H9 (cell line): ENCODE measurements around the gene OR51E1. TPM values are rescaled to one million over a fixed set of nuclear protein-coding genes. Genes with fewer than 3 reads are reported as not detected.

Experiments used
- DNase-seq: peaks from one replicate; pipeline ENCODE4 v3.0.0-alpha.2; 2017
- H2AFZ ChIP-seq: one replicate; pipeline ENCODE4 v1.6.1; 2013; ENCODE audit warnings: mild to moderate bottlenecking, low read length, control low read depth, moderate library complexity
- H2AK5ac ChIP-seq: 2 replicates; pipeline ENCODE4 v1.6.1; 2013; ENCODE audit warnings: low read length, control low read depth, mixed read lengths; ENCODE audit not compliant: insufficient read length
- H2BK120ac ChIP-seq: one replicate; pipeline ENCODE4 v1.6.1; 2013; ENCODE audit warnings: low read depth, mild to moderate bottlenecking, low read length, control low read depth, inconsistent platforms; ENCODE audit not compliant: poor library complexity, severe bottlenecking
- H2BK12ac ChIP-seq: 2 replicates; pipeline ENCODE4 v1.6.1; 2013; ENCODE audit warnings: low read length, control low read depth, mixed read lengths, low read depth; ENCODE audit not compliant: insufficient read length
- H2BK15ac ChIP-seq: 2 replicates; pipeline ENCODE4 v1.6.1; 2013; ENCODE audit warnings: low read depth, low read length, control low read depth
- H2BK20ac ChIP-seq: one replicate; pipeline ENCODE4 v1.6.1; 2013; ENCODE audit warnings: low read depth, mild to moderate bottlenecking, low read length, control low read depth, inconsistent platforms; ENCODE audit not compliant: poor library complexity, severe bottlenecking
- H2BK5ac ChIP-seq: 2 replicates; pipeline ENCODE4 v1.6.1; 2013; ENCODE audit warnings: low read length, control low read depth, mixed read lengths; ENCODE audit not compliant: insufficient read length
- H3K14ac ChIP-seq: 2 replicates; pipeline ENCODE4 v1.6.1; 2013; ENCODE audit warnings: low read length, control low read depth; ENCODE audit not compliant: insufficient read depth
- H3K18ac ChIP-seq: 2 replicates; pipeline ENCODE4 v1.6.1; 2013; ENCODE audit warnings: low read depth, mild to moderate bottlenecking, mixed read lengths, low read length, control low read depth; ENCODE audit not compliant: insufficient read length
- H3K23ac ChIP-seq: 2 replicates; pipeline ENCODE4 v1.6.1; 2013; ENCODE audit warnings: low read length, control low read depth, mixed read lengths, low read depth; ENCODE audit not compliant: insufficient read length
- H3K23me2 ChIP-seq: 2 replicates; pipeline ENCODE4 v1.6.1; 2013; ENCODE audit warnings: low read depth, mild to moderate bottlenecking, mixed read lengths, low read length, control low read depth; ENCODE audit not compliant: insufficient read length, poor library complexity, severe bottlenecking
- H3K27ac ChIP-seq: 2 replicates; pipeline ENCODE4 v1.5.1; 2013; ENCODE audit warnings: low read length, control low read depth, mixed read lengths, low read depth; ENCODE audit not compliant: insufficient read length
- H3K27me3 ChIP-seq: 2 replicates; pipeline ENCODE4 v1.6.1; 2013; ENCODE audit warnings: low read length, control low read depth, inconsistent platforms; ENCODE audit not compliant: insufficient read depth
- H3K4ac ChIP-seq: 2 replicates; pipeline ENCODE4 v1.6.1; 2013; ENCODE audit warnings: low read depth, mild to moderate bottlenecking, control low read depth, inconsistent platforms, low read length, moderate library complexity
- H3K4me1 ChIP-seq: 2 replicates; pipeline ENCODE4 v1.6.1; 2013; ENCODE audit warnings: low read length, control low read depth, inconsistent platforms; ENCODE audit not compliant: insufficient read depth
- H3K4me2 ChIP-seq: 2 replicates; pipeline ENCODE4 v1.6.1; 2013; ENCODE audit warnings: low read length, control low read depth, mixed read lengths; ENCODE audit not compliant: insufficient read length, insufficient read depth
- H3K56ac ChIP-seq: 2 replicates; pipeline ENCODE4 v1.6.1; 2013; ENCODE audit warnings: low read depth, mild to moderate bottlenecking, mixed read lengths, low read length, control low read depth; ENCODE audit not compliant: insufficient read length
- H3K79me1 ChIP-seq: 2 replicates; pipeline ENCODE4 v1.6.1; 2013; ENCODE audit warnings: low read depth, mild to moderate bottlenecking, moderate library complexity, low read length, control low read depth, inconsistent platforms; ENCODE audit not compliant: insufficient read depth, poor library complexity, severe bottlenecking
- H3K79me2 ChIP-seq: 2 replicates; pipeline ENCODE4 v1.6.1; 2013; ENCODE audit warnings: low read length, control low read depth, inconsistent platforms; ENCODE audit not compliant: insufficient read depth
- H3K9ac ChIP-seq: 2 replicates; pipeline ENCODE4 v1.6.1; 2013; ENCODE audit warnings: low read length, control low read depth, mixed read lengths; ENCODE audit not compliant: insufficient read length; ENCODE audit errors: extremely low read depth
- H3K9me3 ChIP-seq: one replicate; pipeline ENCODE4 v1.6.1; 2013; ENCODE audit warnings: low read depth, low read length, inconsistent platforms; ENCODE audit not compliant: control insufficient read depth
- H3T11ph ChIP-seq: one replicate; pipeline ENCODE4 v1.6.1; 2013; ENCODE audit warnings: mild to moderate bottlenecking, low read length, control low read depth, inconsistent platforms
- H4K20me1 ChIP-seq: one replicate; pipeline ENCODE4 v1.6.1; 2013; ENCODE audit not compliant: control insufficient read depth, insufficient read length, insufficient read depth
- H4K5ac ChIP-seq: 2 replicates; pipeline ENCODE4 v1.6.1; 2013; ENCODE audit warnings: low read depth, mild to moderate bottlenecking, mixed read lengths, low read length, control low read depth; ENCODE audit not compliant: insufficient read length
- H4K8ac ChIP-seq: replicated peaks from 2 replicates; pipeline ENCODE4 v1.6.1; 2013; ENCODE audit warnings: low read length, control low read depth, mixed read lengths, low read depth; ENCODE audit not compliant: insufficient read length
- H4K91ac ChIP-seq: 2 replicates; pipeline ENCODE4 v1.6.1; 2013; ENCODE audit warnings: low read depth, mild to moderate bottlenecking, moderate library complexity, mixed read lengths, low read length, control low read depth; ENCODE audit not compliant: insufficient read length
- H3K27ac Mint-ChIP-seq, 3 experiments: 2 replicates in 2 of 3; 3 replicates in 1 of 3; pipeline ENCODE4 v1.8.0; 2020 to 2021; ENCODE audit warnings: mixed read lengths in 3 of 3, mild to moderate bottlenecking in 1 of 3, moderate library complexity in 1 of 3
- H3K27me3 Mint-ChIP-seq: 2 replicates; pipeline ENCODE4 v1.8.0; 2021; ENCODE audit warnings: low read depth, mild to moderate bottlenecking, moderate library complexity, mixed read lengths
- H3K36me3 Mint-ChIP-seq, 3 experiments: 2 replicates in 2 of 3; 3 replicates in 1 of 3; pipeline ENCODE4 v1.8.0; 2020 to 2021; ENCODE audit warnings: low read depth in 3 of 3, mixed read lengths in 3 of 3; ENCODE audit not compliant: insufficient read depth in 1 of 3
- H3K4me1 Mint-ChIP-seq, 2 experiments: 2 replicates each; pipeline ENCODE4 v1.8.0; 2020; ENCODE audit warnings: mixed read lengths in 2 of 2
- H3K4me3 Mint-ChIP-seq, 2 experiments: 2 replicates in 1 of 2; 3 replicates in 1 of 2; pipeline ENCODE4 v1.8.0; 2020 to 2021; ENCODE audit warnings: mild to moderate bottlenecking in 2 of 2, mixed read lengths in 2 of 2, moderate library complexity in 1 of 2
- H3K9me3 Mint-ChIP-seq, 2 experiments: 2 replicates in 1 of 2; 3 replicates in 1 of 2; pipeline ENCODE4 v1.8.0; 2020; ENCODE audit warnings: mild to moderate bottlenecking in 2 of 2, mixed read lengths in 2 of 2, moderate library complexity in 1 of 2
- CTCF ChIP-seq: fragments of 200-600 bp; sonication (generic); conservative IDR thresholded peaks from 3 replicates; pipeline ENCODE4 v1.8.0; 2021; ENCODE audit warnings: antibody characterized with exemption, mild to moderate bottlenecking
- total RNA-seq: library from RNA; stranded (reverse); gene quantifications from 2 replicates; pipeline ENCODE4 v1.2.1, GENCODE V29; 2021

OR51E1 gene
- total RNA-seq, 1 experiment from 2014 or later, result not detected

DNA sequence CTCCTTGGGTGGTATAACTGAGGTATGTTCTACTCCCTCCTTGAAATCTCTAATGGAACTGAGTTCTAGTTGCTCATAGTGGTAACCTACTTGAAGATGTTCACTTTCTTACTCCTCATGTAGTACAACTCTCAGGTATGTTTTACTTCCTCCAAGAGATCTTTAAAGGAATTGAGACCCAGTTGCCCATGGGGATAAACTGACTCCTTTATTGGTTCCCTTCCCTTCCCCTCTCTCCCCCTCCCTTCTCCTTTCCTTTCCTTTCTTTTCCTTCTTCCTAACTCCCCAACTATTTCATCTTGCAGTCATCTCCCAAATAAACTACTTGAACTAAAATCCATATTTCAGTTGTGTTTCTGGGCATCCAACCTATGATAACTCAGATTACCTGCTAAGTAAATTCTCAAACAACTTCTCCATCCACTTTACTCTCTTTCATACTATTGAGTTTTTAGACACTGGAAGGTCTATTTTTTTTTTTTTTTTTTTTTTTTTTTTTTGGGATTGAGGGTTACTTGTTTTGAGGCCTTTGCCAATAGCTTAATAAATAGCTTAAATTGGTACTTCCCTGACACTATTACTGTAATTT is 27.8 kb upstream of the OR51E1 start:
- no peak overlapping the region for H3K4me3 Mint-ChIP-seq
- Histone ChIP-seq H4K20me1 (no peaks in the 10 kb centered on the region), H4K91ac (no peak overlapping the region), H2BK15ac (no peak overlapping the region), H2BK20ac (no peak overlapping the region), H2BK120ac (no peak overlapping the region), H3K4me1 (no peaks in the 10 kb centered on the region), H3K27ac (no peak overlapping the region), H4K8ac (no peak overlapping the region), H3K14ac (no peak overlapping the region), H3K56ac (no peak overlapping the region), H3K23ac (no peak overlapping the region), H3K9me3 (no peaks in the 10 kb centered on the region), H3K4ac (no peak overlapping the region), H3K4me2 (no peak overlapping the region), H2BK12ac (no peak overlapping the region), H3K9ac (no peak overlapping the region), H2AK5ac (no peak overlapping the region), H2BK5ac (no peak overlapping the region), H3K18ac (no peak overlapping the region), H3T11ph (no peak overlapping the region), H3K79me2 (no peaks in the 10 kb centered on the region), H3K27me3 (no peaks in the 10 kb centered on the region), H3K79me1 (no peaks in the 10 kb centered on the region), H2AFZ (no peak overlapping the region), H4K5ac (no peak overlapping the region), H3K23me2 (no peaks in the 10 kb centered on the region)
- no peaks in the 10 kb centered on the region for H3K4me1 Mint-ChIP-seq
- DNase-seq, result no peak
- H3K27me3 Mint-ChIP-seq, result peaks cover 11% of the 10 kb centered on the region
- H3K9me3 Mint-ChIP-seq, result peaks cover 3% of the 10 kb centered on the region in 2 experiments
- 0 out of 7 replicates have a peak, but pooled peaks cover 0 to 3% (median 0%) of the 10 kb centered on the region in 3 experiments for H3K36me3 Mint-ChIP-seq
- H3K27ac Mint-ChIP-seq, result no peak overlapping the region
- no peak for TF ChIP-seq CTCF
